ENCODE data around the gene TMEM18.

The TMEM18 gene

GRCh38 chr2:633371-633770 is 43.8 kb downstream of the TMEM18 start (continued):
- TF ChIP-seq SETDB1 (IDR thresholded peaks at IDR 0.05; ENCODE audit: insufficient read length, low read length) (no peak), ZNF510 (tag by site-specific recombination; IDR thresholded peaks at IDR 0.05; ENCODE audit: insufficient replicate concordance) (no peak), ELK4 (IDR thresholded peaks at IDR 0.05; ENCODE audit: borderline replicate concordance, low read depth, low read length) (no peak)

- H3K27ac ChIP-seq (ENCODE audit: extremely low read depth, low read depth, low read length), result no peak overlapping the region
- ChIA-PET CTCF (no interaction called here), POLR2A (no interaction called here)
- no peak for TF ChIP-seq ZNF37A (tag by site-specific recombination; IDR thresholded peaks at IDR 0.05)
- no peak for TF ChIP-seq ZNF561 (tag by site-specific recombination; IDR thresholded peaks at IDR 0.05; ENCODE audit: borderline replicate concordance)
- no peak for TF ChIP-seq ZSCAN18 (tag by site-specific recombination; IDR thresholded peaks at IDR 0.05)
- TF ChIP-seq KLF9 (tag by site-specific recombination; IDR thresholded peaks at IDR 0.05; ENCODE audit: low read depth), result no peak
- no peak for TF ChIP-seq ZNF639 (tag by site-specific recombination; IDR thresholded peaks at IDR 0.05)
- no peak for TF ChIP-seq KLF16 (tag by site-specific recombination; IDR thresholded peaks at IDR 0.05)
- TF ChIP-seq ZNF114 (tag by site-specific recombination; IDR thresholded peaks at IDR 0.05), result no peak
- no peak for TF ChIP-seq ATF2 (tag by site-specific recombination; IDR thresholded peaks at IDR 0.05; ENCODE audit: low read depth)
- TF ChIP-seq ZNF394 (tag by site-specific recombination; IDR thresholded peaks at IDR 0.05; ENCODE audit: borderline replicate concordance), result no peak
- no peak for TF ChIP-seq ZIC2 (tag by site-specific recombination; IDR thresholded peaks at IDR 0.05)
- TF ChIP-seq ZNF549 (tag by site-specific recombination; IDR thresholded peaks at IDR 0.05), result no peak
- no peak for TF ChIP-seq INSM2 (tag by site-specific recombination; IDR thresholded peaks at IDR 0.05)
- TF ChIP-seq SALL2 (tag by site-specific recombination; IDR thresholded peaks at IDR 0.05; ENCODE audit: borderline replicate concordance), result no peak
- no peak for TF ChIP-seq ZFP69B (tag by site-specific recombination; IDR thresholded peaks at IDR 0.05)
- no peaks in the 10 kb centered on the region for H3K36me3 ChIP-seq (ENCODE audit: control insufficient read depth in 2 of 2, insufficient read depth in 1 of 2, low read length in 2 of 2)
- H3K4me3 ChIP-seq (ENCODE audit: low read depth, low read length), result no peak overlapping the region
- no peaks in the 10 kb centered on the region for H3K9me3 ChIP-seq (ENCODE audit: control insufficient read depth, insufficient read depth, low read depth, low read length)
- no peaks in the 10 kb centered on the region for H3K4me1 ChIP-seq (ENCODE audit: control insufficient read depth, insufficient read depth, low read length)
These were observed 44.7 kb downstream of the TMEM18 start for GRCh38 chr2:632471-632870.

GRCh38 chr2:631741-632140 is 45.5 kb downstream of the TMEM18 start:
- H3K9me3 ChIP-seq (ENCODE audit: control insufficient read depth, insufficient read depth, low read depth, low read length), result no peaks in the 10 kb centered on the region
- POLR2A ChIA-PET, result no interaction called here
- TF ChIP-seq ZNF777 (tag by site-specific recombination; IDR thresholded peaks at IDR 0.05; ENCODE audit: borderline replicate concordance) (no peak), SCRT2 (tag by site-specific recombination; IDR thresholded peaks at IDR 0.05) (no peak), MEIS1 (CRISPR knock-in tag; IDR thresholded peaks at IDR 0.05; ENCODE audit: borderline replicate concordance) (no peak)
- no peaks in the 10 kb centered on the region for H3K36me3 ChIP-seq (ENCODE audit: control insufficient read depth in 2 of 2, insufficient read depth in 1 of 2, low read length in 2 of 2)
- CTCF ChIA-PET, result interaction anchor here (0.9 kb wide), 1 partner anchor 83 kb away, joined by 3 read pairs; no protein-coding TSS in a partner anchor
- no peak overlapping the region for H3K27ac ChIP-seq (ENCODE audit: extremely low read depth, low read depth, low read length)
- H3K4me3 ChIP-seq (ENCODE audit: low read depth, low read length), result no peak overlapping the region
- H3K4me1 ChIP-seq (ENCODE audit: control insufficient read depth, insufficient read depth, low read length), result no peaks in the 10 kb centered on the region

Data from HEK293 (cell line).